Tibial nerve (tissue), 4 donors: Measurements from ENCODE around the gene TTC28.

Source experiments
- EP300 ChIP-seq, 2 donors: sonication (generic); formaldehyde crosslinking; IDR thresholded peaks; one replicate each; pipeline ENCODE4 v1.6.1; 2017; ENCODE audit warnings: antibody characterized with exemption in 2 of 2, mild to moderate bottlenecking in 1 of 2
- POLR2A ChIP-seq, 2 donors: fragments of 450-650 bp; IDR thresholded peaks; one replicate each; pipeline ENCODE4 v1.6.1; 2017; ENCODE audit warnings: antibody characterized with exemption in 2 of 2, mild to moderate bottlenecking in 2 of 2, moderate library complexity in 2 of 2
- TF ChIP-seq, protein P1 (sequence below), 5 experiments: fragments of 200-600 bp in 3 of 5; fragments of 450-650 bp in 2 of 5; sonication (generic) in 3 of 5; IDR thresholded peaks; one replicate each; pipeline ENCODE4 v1.5.1; 2016 to 2019; ENCODE audit warnings: antibody characterized with exemption in 5 of 5, mild to moderate bottlenecking in 3 of 5, moderate library complexity in 2 of 5

DNA sequence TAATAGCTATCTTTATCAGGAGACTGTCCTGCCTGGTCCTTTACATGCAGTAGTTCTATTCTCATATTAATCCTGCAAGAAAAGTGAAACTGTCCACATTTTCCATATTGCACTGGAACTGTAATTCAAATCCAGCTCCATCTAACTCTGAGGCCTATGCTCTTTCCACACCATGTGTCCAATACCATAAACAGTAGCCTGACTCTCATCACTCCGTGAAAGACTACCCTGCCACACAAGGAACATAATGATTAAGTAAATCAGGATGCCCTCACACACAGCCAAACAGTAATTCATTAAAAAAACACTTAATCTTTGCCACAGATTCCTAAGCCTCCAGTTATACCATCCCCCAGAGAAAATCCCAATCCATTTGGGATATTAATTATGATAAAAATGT is 475.3 kb downstream of the TTC28 start:
- TF ChIP-seq, protein P1, sequence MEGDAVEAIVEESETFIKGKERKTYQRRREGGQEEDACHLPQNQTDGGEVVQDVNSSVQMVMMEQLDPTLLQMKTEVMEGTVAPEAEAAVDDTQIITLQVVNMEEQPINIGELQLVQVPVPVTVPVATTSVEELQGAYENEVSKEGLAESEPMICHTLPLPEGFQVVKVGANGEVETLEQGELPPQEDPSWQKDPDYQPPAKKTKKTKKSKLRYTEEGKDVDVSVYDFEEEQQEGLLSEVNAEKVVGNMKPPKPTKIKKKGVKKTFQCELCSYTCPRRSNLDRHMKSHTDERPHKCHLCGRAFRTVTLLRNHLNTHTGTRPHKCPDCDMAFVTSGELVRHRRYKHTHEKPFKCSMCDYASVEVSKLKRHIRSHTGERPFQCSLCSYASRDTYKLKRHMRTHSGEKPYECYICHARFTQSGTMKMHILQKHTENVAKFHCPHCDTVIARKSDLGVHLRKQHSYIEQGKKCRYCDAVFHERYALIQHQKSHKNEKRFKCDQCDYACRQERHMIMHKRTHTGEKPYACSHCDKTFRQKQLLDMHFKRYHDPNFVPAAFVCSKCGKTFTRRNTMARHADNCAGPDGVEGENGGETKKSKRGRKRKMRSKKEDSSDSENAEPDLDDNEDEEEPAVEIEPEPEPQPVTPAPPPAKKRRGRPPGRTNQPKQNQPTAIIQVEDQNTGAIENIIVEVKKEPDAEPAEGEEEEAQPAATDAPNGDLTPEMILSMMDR (IDR thresholded peaks at IDR 0.05), result no peak
- TF ChIP-seq POLR2A (IDR thresholded peaks at IDR 0.05), result no peak
- no peak for TF ChIP-seq EP300 (IDR thresholded peaks at IDR 0.05)
